ENCODE data around the gene ECT2L.

GRCh38 chr6:138803331-138803730, 7.4 kb downstream of the ECT2L start:
- TF ChIP-seq TAF1 (IDR thresholded peaks at IDR 0.05; ENCODE audit: low read depth, low read length) (no peak), POLR2AphosphoS5 (IDR thresholded peaks at IDR 0.05; ENCODE audit: low read depth, low read length) (no peak)

Data from GM12891 (cell line).